ENCODE results near the gene RNF212.

RNF212 gene

GRCh38 chr4:1084394-1084793 is 29.0 kb downstream of the RNF212 start:
- Histone ChIP-seq H3K4me1 (ENCODE audit: insufficient read depth, low read length, poor library complexity, severe bottlenecking) (no peaks in the 10 kb centered on the region), H2AFZ (ENCODE audit: low read length) (no peak overlapping the region), H3K9ac (ENCODE audit: low read depth, low read length, poor library complexity, severe bottlenecking) (no peak overlapping the region), H3K36me3 (ENCODE audit: insufficient read depth, low read length) (no peaks in the 10 kb centered on the region), H3K9me2 (replicated peaks; ENCODE audit: low read depth, low read length) (no peaks in the 10 kb centered on the region), H3K27me3 (ENCODE audit: insufficient read depth, low read length, poor library complexity, severe bottlenecking) (no peaks in the 10 kb centered on the region), H3K4me3 (ENCODE audit: low read length, poor library complexity, severe bottlenecking) (no peak overlapping the region), H3F3A (ENCODE audit: low read depth) (no peaks in the 10 kb centered on the region), H3K9me3 (ENCODE audit: insufficient read depth, low read depth, low read length) (peaks cover 15% of the 10 kb centered on the region; the same call in 1 of the 2 replicates), H4K20me1 (ENCODE audit: insufficient read depth, low read length, poor library complexity, severe bottlenecking) (no peaks in the 10 kb centered on the region), H3K79me2 (ENCODE audit: insufficient read depth, low read length) (no peaks in the 10 kb centered on the region), H3K4me2 (ENCODE audit: low read depth, low read length, poor library complexity, severe bottlenecking) (no peak overlapping the region)
- TF ChIP-seq EZH2phosphoT487 (IDR thresholded peaks at IDR 0.05; ENCODE audit: borderline replicate concordance) (no peak), CTCF (conservative IDR thresholded peaks at IDR 0.05; ENCODE audit: low read length) (no peak)

DNA sequence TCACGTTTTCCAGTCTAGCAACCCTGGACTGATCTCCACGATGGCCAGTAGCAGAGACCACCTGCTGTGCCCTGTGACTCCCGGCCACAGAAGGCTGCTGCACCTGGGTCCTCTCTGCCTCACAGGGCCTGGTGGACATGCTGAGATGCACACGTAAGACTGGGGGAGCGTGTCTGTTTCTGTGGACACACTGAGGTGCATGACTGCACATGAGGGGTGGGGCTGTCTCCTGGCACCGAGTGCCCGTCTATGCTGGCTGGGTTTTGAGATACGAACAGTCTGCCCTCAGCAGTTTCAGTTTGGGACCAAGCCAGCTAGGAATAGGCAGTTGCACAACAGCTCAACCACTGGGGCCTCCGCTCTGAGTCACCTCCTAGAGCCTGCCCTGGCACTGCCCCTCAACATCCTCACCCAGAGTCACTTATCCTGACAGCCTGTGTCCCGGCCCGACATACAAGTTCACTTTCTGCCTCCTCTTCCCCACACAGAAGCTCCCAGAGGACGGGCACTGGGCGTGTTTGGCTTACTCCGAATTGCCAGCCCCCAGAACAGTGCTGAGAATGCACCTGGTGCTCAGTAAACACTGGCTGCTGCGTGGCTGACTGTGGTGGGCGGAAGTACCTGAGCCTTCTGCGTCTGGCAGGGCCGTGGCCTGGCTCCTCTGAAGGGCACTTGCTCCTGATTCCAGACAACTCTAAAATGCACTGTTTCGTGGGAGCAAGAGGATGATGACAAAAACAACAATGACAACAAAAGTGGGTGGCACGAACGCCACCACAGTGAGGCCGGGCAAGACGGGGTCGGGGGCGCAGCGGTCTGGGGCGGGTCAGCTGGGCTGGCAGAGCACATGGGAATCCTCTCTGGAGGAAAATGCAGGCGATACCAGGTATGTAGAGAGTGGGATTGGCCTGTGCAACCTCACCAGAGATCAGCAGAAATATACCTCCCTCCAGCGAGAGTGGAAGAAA is 30.9 kb downstream of the RNF212 start:
- H3K9me3 ChIP-seq (ENCODE audit: insufficient read depth, low read depth, low read length): peaks cover 20% of the 10 kb centered on the region; the same call in 1 of the 2 replicates
- no peak overlapping the region for H3K9ac ChIP-seq (ENCODE audit: low read depth, low read length, poor library complexity, severe bottlenecking)
- H2AFZ ChIP-seq (ENCODE audit: low read length): no peak overlapping the region
- H3K4me3 ChIP-seq (ENCODE audit: low read length, poor library complexity, severe bottlenecking): no peak overlapping the region
- TF ChIP-seq EZH2phosphoT487 (IDR thresholded peaks at IDR 0.05; ENCODE audit: borderline replicate concordance) (no peak), CTCF (conservative IDR thresholded peaks at IDR 0.05; ENCODE audit: low read length) (no peak)
- no peaks in the 10 kb centered on the region for H4K20me1 ChIP-seq (ENCODE audit: insufficient read depth, low read length, poor library complexity, severe bottlenecking)
- H3K4me2 ChIP-seq (ENCODE audit: low read depth, low read length, poor library complexity, severe bottlenecking): no peak overlapping the region
- no peaks in the 10 kb centered on the region for H3K79me2 ChIP-seq (ENCODE audit: insufficient read depth, low read length)
- H3K36me3 ChIP-seq (ENCODE audit: insufficient read depth, low read length): no peaks in the 10 kb centered on the region
- H3K4me1 ChIP-seq (ENCODE audit: insufficient read depth, low read length, poor library complexity, severe bottlenecking): no peaks in the 10 kb centered on the region
- H3K9me2 ChIP-seq (replicated peaks; ENCODE audit: low read depth, low read length): no peaks in the 10 kb centered on the region
- no peaks in the 10 kb centered on the region for H3F3A ChIP-seq (ENCODE audit: low read depth)
- H3K27me3 ChIP-seq (ENCODE audit: insufficient read depth, low read length, poor library complexity, severe bottlenecking): no peaks in the 10 kb centered on the region

DNA sequence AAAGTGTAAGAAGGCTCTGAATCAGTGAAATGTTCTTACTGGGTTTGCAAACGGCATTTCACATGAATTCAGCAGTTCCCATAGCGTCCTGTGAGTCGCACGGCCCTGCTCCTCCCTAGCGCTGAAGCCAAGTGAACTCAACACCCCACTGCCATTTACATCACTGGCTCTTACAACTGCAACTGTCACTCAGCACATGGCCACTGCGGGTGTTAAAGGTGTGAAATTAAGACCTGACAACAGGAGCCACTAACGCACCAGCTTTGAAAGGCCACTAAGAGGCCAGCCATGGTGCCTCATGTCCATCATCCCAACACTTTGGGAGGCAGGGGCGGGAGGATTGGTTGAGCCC is 31.7 kb downstream of the RNF212 start:
- no peaks in the 10 kb centered on the region for H3K27me3 ChIP-seq (ENCODE audit: insufficient read depth, low read length, poor library complexity, severe bottlenecking)
- no peaks in the 10 kb centered on the region for H3K9me2 ChIP-seq (replicated peaks; ENCODE audit: low read depth, low read length)
- no peak overlapping the region for H3K9ac ChIP-seq (ENCODE audit: low read depth, low read length, poor library complexity, severe bottlenecking)
- no peaks in the 10 kb centered on the region for H3K36me3 ChIP-seq (ENCODE audit: insufficient read depth, low read length)
- H3K4me3 ChIP-seq (ENCODE audit: low read length, poor library complexity, severe bottlenecking): no peak overlapping the region
- H3K4me1 ChIP-seq (ENCODE audit: insufficient read depth, low read length, poor library complexity, severe bottlenecking): no peaks in the 10 kb centered on the region
- peaks cover 20% of the 10 kb centered on the region; the same call in 1 of the 2 replicates for H3K9me3 ChIP-seq (ENCODE audit: insufficient read depth, low read depth, low read length)
- H2AFZ ChIP-seq (ENCODE audit: low read length): no peak overlapping the region
- TF ChIP-seq EZH2phosphoT487 (IDR thresholded peaks at IDR 0.05; ENCODE audit: borderline replicate concordance): no peak
- no peak for TF ChIP-seq CTCF (conservative IDR thresholded peaks at IDR 0.05; ENCODE audit: low read length)
- no peak overlapping the region for H3K4me2 ChIP-seq (ENCODE audit: low read depth, low read length, poor library complexity, severe bottlenecking)
- no peaks in the 10 kb centered on the region for H4K20me1 ChIP-seq (ENCODE audit: insufficient read depth, low read length, poor library complexity, severe bottlenecking)
- H3F3A ChIP-seq (ENCODE audit: low read depth): no peaks in the 10 kb centered on the region
- no peaks in the 10 kb centered on the region for H3K79me2 ChIP-seq (ENCODE audit: insufficient read depth, low read length)
